Neural progenitor cell (in vitro differentiated cells): ENCODE results near the gene EIF3M. TPM values are rescaled to one million over a fixed set of nuclear protein-coding genes. Genes with fewer than 3 reads are reported as not detected.

Experiments
- DNase-seq: peaks from one replicate; pipeline ENCODE4 v3.0.0-alpha.2; 2016; ENCODE audit warnings: low spot score
- H2AFZ ChIP-seq: fragments of 200-600 bp; sonication (generic); replicated peaks from 2 replicates; pipeline ENCODE4 v1.6.1; 2016; ENCODE audit warnings: antibody characterized with exemption
- H3F3A ChIP-seq: fragments of 200-600 bp; sonication (generic); 2 replicates; pipeline ENCODE4 v1.6.1; 2016; ENCODE audit warnings: antibody characterized with exemption, low read depth
- H3K27ac ChIP-seq: fragments of 200-600 bp; sonication (generic); 2 replicates; pipeline ENCODE4 v1.5.1; 2016; ENCODE audit warnings: mild to moderate bottlenecking
- H3K27me3 ChIP-seq: fragments of 200-600 bp; sonication (generic); 2 replicates; pipeline ENCODE4 v1.6.1; 2016; ENCODE audit warnings: mild to moderate bottlenecking, moderate library complexity
- H3K36me3 ChIP-seq: fragments of 200-600 bp; sonication (generic); 2 replicates; pipeline ENCODE4 v1.5.1; 2016
- H3K4me1 ChIP-seq: fragments of 200-600 bp; sonication (generic); 2 replicates; pipeline ENCODE4 v1.6.1; 2016; ENCODE audit warnings: mixed run types
- H3K4me2 ChIP-seq: fragments of 200-600 bp; sonication (generic); 2 replicates; pipeline ENCODE4 v1.6.1; 2016
- H3K4me3 ChIP-seq: fragments of 200-600 bp; sonication (generic); 2 replicates; pipeline ENCODE4 v1.5.1; 2016
- H3K79me2 ChIP-seq: fragments of 200-600 bp; sonication (generic); 2 replicates; pipeline ENCODE4 v1.6.1; 2016; ENCODE audit warnings: low read depth
- H3K9ac ChIP-seq: fragments of 200-600 bp; sonication (generic); 2 replicates; pipeline ENCODE4 v1.6.1; 2016
- H3K9me3 ChIP-seq: fragments of 200-600 bp; sonication (generic); 2 replicates; pipeline ENCODE4 v1.5.1; 2016; ENCODE audit warnings: low read depth
- H4K20me1 ChIP-seq: fragments of 200-600 bp; sonication (generic); 2 replicates; pipeline ENCODE4 v1.6.1; 2016; ENCODE audit warnings: low read depth
- H3K27ac Mint-ChIP-seq: 3 replicates; pipeline ENCODE4 v1.8.0; 2021; ENCODE audit warnings: mixed read lengths
- H3K27me3 Mint-ChIP-seq: 2 replicates; pipeline ENCODE4 v1.8.0; 2022; ENCODE audit warnings: low read depth, mild to moderate bottlenecking, inconsistent platforms, moderate library complexity, mixed read lengths; ENCODE audit not compliant: insufficient read depth
- H3K36me3 Mint-ChIP-seq: 3 replicates; pipeline ENCODE4 v1.8.0; 2021; ENCODE audit warnings: mixed read lengths
- H3K4me1 Mint-ChIP-seq: 3 replicates; pipeline ENCODE4 v1.8.0; 2021; ENCODE audit warnings: mixed read lengths
- H3K4me3 Mint-ChIP-seq: 3 replicates; pipeline ENCODE4 v1.8.0; 2021; ENCODE audit warnings: mild to moderate bottlenecking, moderate library complexity, mixed read lengths
- H3K9me3 Mint-ChIP-seq: 3 replicates; pipeline ENCODE4 v1.8.0; 2020; ENCODE audit warnings: mixed read lengths
- EZH2 ChIP-seq: fragments of 200-600 bp; sonication (generic); IDR thresholded peaks from 2 replicates; pipeline ENCODE4 v1.6.1; 2017; ENCODE audit warnings: antibody characterized with exemption, mild to moderate bottlenecking, moderate library complexity
- EZH2phosphoT487 ChIP-seq: fragments of 200-600 bp; sonication (generic); IDR thresholded peaks from 2 replicates; pipeline ENCODE4 v1.6.1; 2017; ENCODE audit warnings: antibody characterized with exemption
- total RNA-seq: library from RNA; depleted of rRNA; stranded (reverse); fragments of >200 nt; gene quantifications from 2 replicates; pipeline ENCODE4 v1.2.3, GENCODE V29; 2015; ENCODE audit warnings: low replicate concordance
- TF ChIP-seq, protein P1 (sequence below): fragments of 200-600 bp; sonication (generic); IDR thresholded peaks from 2 replicates; pipeline ENCODE4 v1.5.1; 2017; ENCODE audit warnings: antibody characterized with exemption, mild to moderate bottlenecking

Gene EIF3M
- total RNA-seq, 1 donor from 2014 or later, result 1,051 TPM

DNA sequence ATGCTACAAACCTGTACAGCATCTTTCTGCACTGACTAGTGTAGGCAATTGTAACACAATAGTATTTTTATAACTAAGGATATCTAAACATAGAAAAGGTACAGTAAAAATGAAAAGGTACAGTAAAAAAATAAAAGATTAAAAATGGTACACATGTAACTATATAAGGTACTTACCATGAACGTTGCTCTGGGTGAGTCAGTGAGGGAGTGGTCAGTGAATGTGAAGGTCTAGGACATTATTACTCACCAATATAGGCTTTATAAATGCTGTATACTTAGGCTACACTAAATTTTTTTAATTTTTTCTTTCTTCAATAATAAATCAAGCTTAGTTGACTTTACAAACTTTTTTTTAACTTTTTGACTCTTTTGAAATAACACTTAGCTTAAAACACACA lies 59.9 kb downstream of the EIF3M start:
- no peak overlapping the region for H3K27ac Mint-ChIP-seq
- no peak overlapping the region for H2AFZ ChIP-seq
- H3K4me1 Mint-ChIP-seq, result no peaks in the 10 kb centered on the region
- no peaks in the 10 kb centered on the region for H3K27me3 ChIP-seq
- no peak overlapping the region for H3K4me2 ChIP-seq
- no peak overlapping the region for H3K4me3 Mint-ChIP-seq
- no peaks in the 10 kb centered on the region for H3K9me3 ChIP-seq
- no peaks in the 10 kb centered on the region for H3K4me1 ChIP-seq
- H3K27ac ChIP-seq, result no peak overlapping the region
- no peaks in the 10 kb centered on the region for H3K79me2 ChIP-seq
- no peaks in the 10 kb centered on the region for H4K20me1 ChIP-seq
- DNase-seq, result no peak
- H3F3A ChIP-seq, result no peaks in the 10 kb centered on the region
- TF ChIP-seq, protein P1, sequence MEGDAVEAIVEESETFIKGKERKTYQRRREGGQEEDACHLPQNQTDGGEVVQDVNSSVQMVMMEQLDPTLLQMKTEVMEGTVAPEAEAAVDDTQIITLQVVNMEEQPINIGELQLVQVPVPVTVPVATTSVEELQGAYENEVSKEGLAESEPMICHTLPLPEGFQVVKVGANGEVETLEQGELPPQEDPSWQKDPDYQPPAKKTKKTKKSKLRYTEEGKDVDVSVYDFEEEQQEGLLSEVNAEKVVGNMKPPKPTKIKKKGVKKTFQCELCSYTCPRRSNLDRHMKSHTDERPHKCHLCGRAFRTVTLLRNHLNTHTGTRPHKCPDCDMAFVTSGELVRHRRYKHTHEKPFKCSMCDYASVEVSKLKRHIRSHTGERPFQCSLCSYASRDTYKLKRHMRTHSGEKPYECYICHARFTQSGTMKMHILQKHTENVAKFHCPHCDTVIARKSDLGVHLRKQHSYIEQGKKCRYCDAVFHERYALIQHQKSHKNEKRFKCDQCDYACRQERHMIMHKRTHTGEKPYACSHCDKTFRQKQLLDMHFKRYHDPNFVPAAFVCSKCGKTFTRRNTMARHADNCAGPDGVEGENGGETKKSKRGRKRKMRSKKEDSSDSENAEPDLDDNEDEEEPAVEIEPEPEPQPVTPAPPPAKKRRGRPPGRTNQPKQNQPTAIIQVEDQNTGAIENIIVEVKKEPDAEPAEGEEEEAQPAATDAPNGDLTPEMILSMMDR, result no peak
- no peak for TF ChIP-seq EZH2
- TF ChIP-seq EZH2phosphoT487, result no peak
- no peaks in the 10 kb centered on the region for H3K9me3 Mint-ChIP-seq
- H3K36me3 Mint-ChIP-seq, result no peaks in the 10 kb centered on the region
- no peak overlapping the region for H3K9ac ChIP-seq
- no peak overlapping the region for H3K4me3 ChIP-seq
- no peaks in the 10 kb centered on the region for H3K27me3 Mint-ChIP-seq
- no peaks in the 10 kb centered on the region for H3K36me3 ChIP-seq

Other genes with a start within 250 kb of the EIF3M start
- gene WT1, start 148.3 kb upstream of the EIF3M start, total RNA-seq, result not detected in 2 replicates
- gene CCDC73, start 210.8 kb downstream of the EIF3M start, total RNA-seq, result not detected in 2 replicates
- 0.06 and 0.19 TPM in 2 replicates for gene PRRG4, start 246.1 kb downstream of the EIF3M start, total RNA-seq